Measurements from ENCODE around the gene ANKS1A.

The ANKS1A gene

DNA sequence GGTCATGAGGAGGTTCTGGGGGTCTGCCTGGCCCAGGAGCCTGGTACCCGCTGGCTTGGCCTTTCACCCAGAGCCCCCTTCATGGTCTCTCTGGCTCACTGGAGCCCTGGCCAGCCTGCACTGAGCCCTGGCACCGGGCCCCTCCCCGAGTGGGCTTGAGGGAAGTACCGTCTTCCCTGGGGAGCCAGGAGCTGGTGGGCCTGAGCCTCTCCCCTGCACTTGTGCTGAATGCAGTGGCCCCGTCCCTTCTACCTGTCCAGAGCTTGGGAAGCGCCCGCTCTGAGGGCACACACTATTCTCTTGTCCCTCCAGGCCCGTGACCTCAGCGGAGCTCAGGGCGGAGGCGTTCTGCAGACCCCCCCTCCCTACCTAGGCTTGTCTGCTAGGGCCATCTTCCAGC lies 189.8 kb downstream of the ANKS1A start:
- H3K4me3 ChIP-seq (ENCODE audit: low read depth, low read length), result no peak overlapping the region

- H3K4me3 ChIP-seq (ENCODE audit: low read depth, low read length), result no peak overlapping the region
Measured at GRCh38 chr6:35079311-35080000, 190.4 kb downstream of the ANKS1A start.

DNA sequence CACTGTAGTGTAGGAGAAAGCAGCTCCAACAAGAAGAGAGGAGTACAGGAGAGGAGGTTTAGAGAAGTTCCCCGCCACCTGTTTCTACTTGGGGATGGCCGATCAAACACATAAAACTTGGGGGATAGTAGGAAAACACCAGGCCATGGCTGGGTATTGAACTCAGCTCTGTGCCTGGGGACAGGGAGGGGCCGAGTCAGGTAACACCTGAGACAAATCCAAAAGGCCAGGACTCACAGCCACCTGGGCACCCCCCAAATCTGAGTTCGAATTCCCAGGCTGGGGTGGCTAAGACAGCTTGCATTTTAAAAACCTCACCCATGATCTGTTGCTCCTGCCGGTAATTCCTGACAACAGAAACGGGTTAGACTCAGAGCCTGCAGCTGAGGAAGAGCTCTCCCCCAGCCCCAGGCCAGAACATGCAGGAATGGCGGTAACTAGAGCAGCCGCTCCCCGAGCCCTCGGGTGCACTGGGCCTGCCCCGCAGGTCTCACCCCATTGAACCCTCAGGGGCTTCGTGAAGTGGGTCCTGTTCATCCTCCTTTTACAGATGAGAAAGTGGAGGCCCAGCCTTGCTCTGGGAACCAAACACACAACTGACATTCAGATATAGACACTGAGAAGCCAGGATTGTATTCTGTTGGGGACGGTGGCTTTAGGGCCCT lies 191.1 kb downstream of the ANKS1A start:
- no peak overlapping the region for H3K4me3 ChIP-seq (ENCODE audit: low read depth, low read length)

GRCh38 chr6:35080821-35081425 lies 191.9 kb downstream of the ANKS1A start:
- no peak overlapping the region for H3K4me3 ChIP-seq (ENCODE audit: low read depth, low read length)

GRCh38 chr6:35081426-35081851 lies 192.4 kb downstream of the ANKS1A start:
- H3K4me3 ChIP-seq (ENCODE audit: low read depth, low read length), result no peak overlapping the region

DNA sequence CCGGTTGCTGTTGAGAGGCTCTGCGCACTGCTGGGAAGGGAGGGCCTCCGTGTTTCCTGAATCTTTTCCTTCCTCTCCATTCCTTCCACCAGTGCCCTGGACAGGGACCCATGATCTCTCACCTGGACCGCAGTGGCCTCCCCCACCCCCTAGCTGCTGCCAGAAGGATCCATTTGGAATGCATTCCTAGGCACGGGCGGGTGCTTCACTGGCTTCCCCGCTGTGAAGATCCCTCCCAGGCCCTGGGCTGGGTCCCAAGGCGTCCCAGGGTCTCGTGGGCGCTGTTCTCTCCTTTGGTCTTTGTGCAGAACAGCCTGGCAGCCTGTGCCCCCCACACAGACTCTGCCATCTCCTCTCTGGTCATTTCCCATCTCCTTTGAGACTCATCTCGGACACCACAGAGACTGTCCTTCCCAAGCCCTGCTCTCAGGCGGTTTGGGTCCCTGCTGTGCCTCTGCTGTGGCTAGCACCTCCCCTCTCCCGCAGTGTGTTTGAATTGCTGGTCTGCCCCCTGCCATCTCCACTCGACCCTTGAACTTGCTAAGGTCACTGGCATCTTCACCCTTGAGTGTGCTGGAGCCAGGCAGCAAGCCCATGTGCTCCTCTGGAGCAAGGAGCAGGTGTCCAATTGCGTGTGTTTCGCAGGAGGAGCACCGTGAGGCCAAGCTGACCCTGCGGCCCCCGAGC lies 193.1 kb downstream of the ANKS1A start:
- H3K4me3 ChIP-seq (ENCODE audit: low read depth, low read length), result no peak overlapping the region

DNA sequence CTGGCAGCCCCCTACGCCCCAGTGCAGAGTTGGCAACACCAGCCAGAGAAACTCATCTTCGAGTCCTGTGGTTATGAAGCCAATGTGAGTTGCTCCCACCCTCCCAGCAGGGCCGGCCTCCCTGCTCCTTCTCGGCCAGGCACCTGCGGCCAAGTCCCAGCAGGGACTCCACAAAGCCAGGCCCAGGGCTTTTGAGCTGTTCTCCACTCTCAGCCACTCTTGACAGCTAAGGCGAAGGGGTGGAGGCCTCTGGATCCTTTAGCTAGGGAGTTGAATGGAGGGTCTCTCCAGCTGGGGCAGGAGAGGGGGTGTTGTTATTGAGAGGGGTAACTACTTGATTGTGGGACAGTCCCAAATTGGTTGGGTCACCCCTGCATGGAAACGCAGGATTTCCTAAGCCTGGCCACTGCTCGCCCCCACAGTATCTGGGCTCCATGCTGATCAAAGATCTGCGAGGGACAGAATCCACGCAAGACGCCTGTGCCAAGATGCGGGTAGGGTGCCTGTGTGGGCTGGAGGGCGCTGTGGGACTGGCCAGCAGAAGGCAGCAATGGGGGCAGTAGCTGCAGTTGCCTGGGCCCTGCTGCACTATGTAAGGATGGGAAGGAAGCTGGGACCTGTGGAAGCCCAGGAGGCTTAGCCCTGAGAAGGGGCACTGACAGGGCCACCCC lies 193.8 kb downstream of the ANKS1A start:
- no peak overlapping the region for H3K4me3 ChIP-seq (ENCODE audit: low read depth, low read length)

DNA sequence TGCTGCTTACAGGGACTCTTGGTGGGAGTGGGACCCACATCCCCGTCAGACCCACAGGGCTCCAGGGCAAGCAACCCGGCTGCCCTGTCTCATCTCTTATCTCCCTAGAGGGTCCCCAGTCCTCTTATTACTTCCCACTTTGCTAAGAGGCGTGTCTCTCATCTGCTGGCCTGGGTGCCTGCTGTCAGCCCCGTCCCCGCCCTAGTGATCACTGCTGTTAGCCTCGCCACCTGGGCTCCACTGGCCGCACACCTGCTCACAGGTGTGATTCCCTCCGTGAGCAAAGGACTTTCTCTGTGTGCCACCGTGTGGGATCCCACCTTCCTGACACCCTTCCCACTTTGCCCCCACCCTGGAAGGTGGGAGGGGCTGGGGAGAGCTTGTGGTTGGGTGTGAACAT lies 194.5 kb downstream of the ANKS1A start:
- H3K4me3 ChIP-seq (ENCODE audit: low read depth, low read length), result no peak overlapping the region

DNA sequence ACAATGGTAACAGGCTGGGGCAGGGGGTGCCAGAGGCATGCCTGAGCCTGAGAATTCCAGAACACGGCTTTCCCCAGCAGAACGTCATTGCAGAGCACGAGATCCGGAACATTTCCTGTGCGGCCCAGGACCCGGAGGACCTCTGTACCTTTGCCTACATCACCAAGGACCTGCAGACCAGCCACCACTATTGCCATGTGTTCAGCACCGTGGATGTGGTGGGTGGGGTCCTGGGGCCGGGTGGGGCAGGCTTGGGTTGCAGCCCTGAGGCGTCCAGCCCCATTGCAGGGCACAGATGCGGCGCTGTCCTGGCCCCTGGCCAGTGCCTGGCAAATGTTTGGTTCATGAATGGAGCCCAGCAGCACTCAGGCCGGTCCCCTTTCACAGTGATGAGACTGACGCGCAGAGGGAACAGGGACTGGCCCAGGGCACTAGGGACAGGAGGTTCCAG lies 195.0 kb downstream of the ANKS1A start:
- no peak overlapping the region for H3K4me3 ChIP-seq (ENCODE audit: low read depth, low read length)

DNA sequence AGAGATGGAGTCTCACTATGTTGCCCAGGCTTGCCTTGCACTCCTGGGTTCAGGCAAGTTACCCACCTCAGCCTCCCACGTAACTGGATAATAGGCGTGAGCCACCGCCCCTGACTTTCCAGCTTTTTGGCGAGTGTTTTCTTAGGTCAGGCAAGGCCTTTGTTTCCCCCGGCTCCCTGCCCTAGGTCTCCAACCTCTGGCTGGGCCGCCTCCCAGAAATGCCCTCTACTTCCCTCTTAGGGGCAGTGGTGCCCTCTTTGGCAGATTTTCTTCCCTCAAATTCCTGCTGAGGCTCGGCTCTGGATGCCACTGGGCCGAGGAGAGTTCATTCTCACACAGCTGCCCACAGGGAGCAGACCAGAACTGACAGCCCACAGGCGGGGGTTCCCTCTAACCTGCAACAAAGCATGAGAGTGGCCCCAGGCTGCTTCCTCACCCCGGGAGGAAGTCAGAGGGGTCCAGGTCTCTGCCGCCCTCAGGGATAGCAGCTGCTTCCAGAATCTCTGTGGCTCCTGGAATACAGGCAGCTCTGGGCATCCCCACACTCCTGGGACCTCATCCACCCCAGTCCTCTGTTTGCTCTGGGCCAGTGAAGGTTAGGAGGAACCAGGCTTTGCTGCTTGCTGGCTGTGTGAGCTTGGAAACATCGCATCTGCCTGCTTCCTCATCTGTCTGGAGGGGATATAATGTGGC lies 195.6 kb downstream of the ANKS1A start:
- H3K4me3 ChIP-seq (ENCODE audit: low read depth, low read length), result no peak overlapping the region

GRCh38 chr6:35085359-35086281 lies 196.6 kb downstream of the ANKS1A start:
- H3K4me3 ChIP-seq (ENCODE audit: low read depth, low read length), result no peak overlapping the region

DNA sequence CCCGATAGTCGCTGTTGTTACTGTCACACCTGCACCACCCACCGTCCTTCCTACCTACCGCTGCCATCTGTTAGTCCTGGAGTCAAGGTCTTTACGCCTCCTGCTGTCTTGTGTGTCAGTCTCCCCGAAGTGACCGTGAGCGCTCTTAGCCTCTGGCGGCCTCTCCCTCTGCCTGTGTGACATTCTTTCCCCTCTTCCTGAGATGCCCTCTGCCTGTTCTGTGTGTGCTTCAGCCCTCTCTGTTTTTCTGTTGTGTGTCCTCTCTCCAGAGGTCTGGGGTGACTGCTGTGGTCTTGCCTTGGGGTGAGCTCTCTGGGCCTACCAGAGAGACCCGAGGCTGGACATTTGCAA lies 197.2 kb downstream of the ANKS1A start:
- no peak overlapping the region for H3K4me3 ChIP-seq (ENCODE audit: low read depth, low read length)

- no peak overlapping the region for H3K4me3 ChIP-seq (ENCODE audit: low read depth, low read length)
Measured at GRCh38 chr6:35086636-35087360, 197.7 kb downstream of the ANKS1A start.

DNA sequence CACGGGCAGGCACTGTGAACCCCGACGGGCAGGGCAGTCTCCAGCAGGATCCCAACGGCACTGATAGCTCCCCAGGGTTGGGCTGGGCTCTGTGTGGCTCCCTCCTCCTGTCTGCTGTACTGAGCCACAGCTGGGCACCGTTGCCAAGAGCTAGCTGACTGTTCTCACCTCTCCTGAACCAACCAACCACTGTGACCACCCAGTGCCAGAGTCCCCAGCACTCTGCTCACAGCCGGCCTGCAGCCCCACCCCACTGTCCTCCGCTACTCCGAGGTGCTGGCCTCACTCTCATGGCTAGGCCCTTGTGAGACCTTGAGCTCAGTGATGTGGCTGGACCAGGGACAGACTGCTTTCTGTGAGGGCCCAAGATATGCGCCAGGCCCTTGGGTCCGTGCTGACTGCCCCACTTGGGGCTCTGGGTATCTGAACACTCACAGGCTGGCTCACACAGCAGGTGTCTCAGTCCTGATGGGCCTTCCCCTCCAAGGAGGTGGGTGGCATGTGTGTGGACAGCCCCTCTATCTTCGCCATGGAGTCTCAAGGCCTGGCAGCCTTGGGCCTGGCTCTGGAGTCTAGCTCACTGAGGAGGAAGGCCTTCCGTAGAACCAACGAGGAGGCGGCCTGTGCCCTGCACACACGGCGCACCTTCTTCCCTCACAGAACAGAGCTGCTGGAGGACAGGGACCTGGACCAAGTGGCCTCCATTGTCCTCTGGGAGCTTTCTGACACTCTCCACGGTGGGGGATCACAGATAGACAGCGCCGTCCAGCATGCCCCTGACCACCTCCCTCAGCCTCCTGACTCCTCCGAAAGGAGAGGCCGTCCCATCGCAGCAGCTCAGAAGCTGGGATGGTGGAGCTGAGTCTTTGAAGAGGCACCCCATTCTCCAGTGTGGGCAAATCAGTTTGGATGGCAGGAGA lies 198.6 kb downstream of the ANKS1A start:
- H3K4me3 ChIP-seq (ENCODE audit: low read depth, low read length), result no peak overlapping the region

DNA sequence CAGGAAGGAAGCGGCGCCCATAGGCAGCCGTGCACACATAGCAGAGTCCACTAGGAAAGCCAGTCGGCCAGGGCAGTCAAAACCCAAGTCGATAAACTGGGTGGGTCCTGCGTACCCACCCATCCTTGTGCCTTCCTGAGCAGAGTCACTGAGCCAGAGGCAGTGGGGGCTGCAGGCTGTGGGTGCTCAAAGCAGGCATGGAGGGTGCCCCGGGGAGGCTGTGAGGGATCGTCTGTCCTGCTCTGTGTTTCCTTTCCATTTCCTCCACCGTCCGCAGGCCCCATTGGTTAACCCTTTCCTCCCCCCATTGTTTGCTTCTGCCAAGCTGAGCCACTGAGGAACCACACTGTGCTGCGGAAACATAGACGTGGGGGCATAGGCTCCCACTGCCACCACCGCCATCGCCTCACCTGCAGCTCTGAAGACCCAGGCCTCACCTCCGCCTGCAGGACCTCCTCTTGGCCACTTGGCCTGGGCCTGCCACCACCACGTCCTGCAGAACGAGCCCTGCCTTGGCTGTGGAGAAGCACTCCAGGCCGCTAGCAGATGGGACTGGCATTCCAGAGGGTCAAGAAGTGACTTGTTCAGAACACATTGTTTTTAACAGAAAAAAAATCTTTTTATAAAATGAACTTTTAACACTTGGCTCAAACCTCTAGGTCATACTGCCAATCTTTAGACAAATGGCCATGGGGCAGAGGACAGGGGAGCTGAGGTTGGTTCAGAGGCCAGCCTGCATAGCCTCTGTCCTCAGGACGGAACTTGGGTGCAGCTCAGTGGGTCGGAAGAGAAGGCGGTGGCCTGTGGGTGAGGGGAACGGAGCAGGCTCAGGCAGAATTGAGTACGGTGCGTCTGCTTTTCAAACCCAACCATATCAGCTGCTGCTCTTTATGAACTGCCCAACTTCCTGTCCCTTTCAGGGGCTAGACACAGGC lies 199.5 kb downstream of the ANKS1A start:
- no peak overlapping the region for H3K4me3 ChIP-seq (ENCODE audit: low read depth, low read length)

- H3K4me3 ChIP-seq (ENCODE audit: low read depth, low read length), result no peak overlapping the region
Measured at GRCh38 chr6:35089216-35089934, 200.3 kb downstream of the ANKS1A start.

Data from iPS-11a (cell line).